GM10248 (cell line): ENCODE data around the gene FEV.

Experiments used
- CTCF ChIA-PET: fragments of 300-600 bp; sonication (Branson Sonifier 250); formaldehyde crosslinking; extraction: SDS; loops from one replicate; lab custom pipeline; 2021; ENCODE audit warnings: antibody characterized with exemption; lab: Yijun Ruan, JAX
- POLR2A ChIA-PET: fragments of 350-650 bp; sonication (Branson Sonifier 250); formaldehyde crosslinking; extraction: SDS; loops from one replicate; lab custom pipeline; 2020; ENCODE audit warnings: antibody characterized with exemption; lab: Yijun Ruan, JAX
- DNase-seq: peaks from one replicate; pipeline ENCODE4 v3.0.0; 2012; ENCODE audit errors: extremely low spot score
- CTCF ChIP-seq: IDR thresholded peaks from 2 replicates; pipeline ENCODE4 v1.5.1; 2012; ENCODE audit warnings: mild to moderate bottlenecking, low read depth; ENCODE audit errors: extremely low read depth, missing control alignments, control extremely low read depth

Gene FEV

GRCh38 chr2:218998414-218999002, 13.5 kb upstream of the FEV start:
- POLR2A ChIA-PET = no interaction called here
- TF ChIP-seq CTCF = no peak
- DNase-seq = no peak
- CTCF ChIA-PET = interaction anchor here (1.0 to 2.1 kb wide), 4 partner anchors 10 to 105 kb away, joined by 3 to 5 read pairs (median 3); no protein-coding TSS in a partner anchor

DNA sequence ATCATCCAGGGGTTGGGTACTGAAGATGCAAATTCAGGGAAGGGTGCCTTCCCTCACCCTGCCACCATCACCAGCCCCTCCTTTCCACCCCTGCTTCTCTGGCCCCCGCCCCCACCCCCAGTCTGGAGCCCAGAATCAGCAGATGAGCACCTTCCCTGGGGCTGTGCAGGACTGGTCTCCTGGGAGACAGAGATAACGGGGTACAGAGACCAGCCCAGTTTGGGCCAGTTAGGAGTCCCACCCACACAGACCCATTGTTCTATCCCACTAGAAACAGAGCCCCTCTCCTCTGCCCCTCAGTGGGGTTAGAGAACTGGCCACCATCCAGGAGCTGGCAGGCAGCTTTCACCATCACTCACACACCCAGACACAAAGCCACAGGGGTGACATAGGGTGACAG, 12.7 kb upstream of the FEV start:
- CTCF ChIA-PET = interaction anchor here (1.4 to 4.5 kb wide), 5 partner anchors 11 to 122 kb away, joined by 3 to 27 read pairs (median 5); no protein-coding TSS in a partner anchor
- no peak for TF ChIP-seq CTCF
- no peak for DNase-seq
- POLR2A ChIA-PET = no interaction called here

GRCh38 chr2:218996937-218997336, 12.0 kb upstream of the FEV start:
- POLR2A ChIA-PET = no interaction called here
- no peak for TF ChIP-seq CTCF
- CTCF ChIA-PET = interaction anchor here (0.6 to 4.5 kb wide), 11 partner anchors 9 to 160 kb away, joined by 3 to 27 read pairs (median 10); partner anchors contain the start of gene CDK5R2
- no peak for DNase-seq

DNA sequence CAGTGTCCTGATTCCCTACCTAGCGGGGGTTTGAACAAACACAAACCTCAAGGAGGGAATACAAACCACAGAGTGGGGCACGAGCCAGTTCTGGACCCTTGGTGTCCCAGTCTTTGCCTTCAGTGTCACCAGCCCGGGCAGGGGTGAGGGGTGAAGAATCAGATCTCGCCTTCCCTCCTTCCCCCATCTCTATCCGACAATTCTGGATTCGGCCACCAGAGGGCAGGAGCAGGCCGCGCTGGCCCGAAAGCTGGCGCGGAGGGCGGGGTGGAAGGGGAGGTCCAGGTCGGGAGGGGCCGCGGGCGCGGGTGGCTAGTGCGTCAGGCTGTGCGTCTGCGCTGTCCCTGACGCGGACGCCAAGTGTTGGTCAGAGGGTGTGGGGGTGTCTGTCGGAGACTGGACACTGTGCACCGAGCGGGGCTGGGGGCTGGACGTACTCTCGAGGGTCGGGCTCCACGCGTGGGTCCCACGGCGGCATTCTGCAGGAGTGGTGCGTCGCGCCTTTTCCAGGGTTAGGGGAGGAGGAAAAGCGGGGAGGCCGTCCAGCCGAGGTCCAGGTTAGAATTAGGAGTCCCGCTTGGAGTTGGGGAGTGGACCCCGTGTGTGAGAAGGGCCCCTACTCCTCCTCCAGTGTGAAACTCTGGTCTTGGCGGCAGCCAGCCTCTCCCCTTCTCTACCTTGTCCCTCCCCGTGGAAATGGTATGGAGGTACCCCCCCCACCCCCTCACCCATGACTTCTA, 11.2 kb upstream of the FEV start:
- CTCF ChIA-PET = interaction anchor here (0.6 to 5.2 kb wide), 28 partner anchors 9 to 163 kb away, joined by 3 to 60 read pairs (median 4); partner anchors contain the start of gene CDK5R2
- peak; percentile 88 for DNase-seq
- POLR2A ChIA-PET = no interaction called here
- TF ChIP-seq CTCF = peak; percentile 92

DNA sequence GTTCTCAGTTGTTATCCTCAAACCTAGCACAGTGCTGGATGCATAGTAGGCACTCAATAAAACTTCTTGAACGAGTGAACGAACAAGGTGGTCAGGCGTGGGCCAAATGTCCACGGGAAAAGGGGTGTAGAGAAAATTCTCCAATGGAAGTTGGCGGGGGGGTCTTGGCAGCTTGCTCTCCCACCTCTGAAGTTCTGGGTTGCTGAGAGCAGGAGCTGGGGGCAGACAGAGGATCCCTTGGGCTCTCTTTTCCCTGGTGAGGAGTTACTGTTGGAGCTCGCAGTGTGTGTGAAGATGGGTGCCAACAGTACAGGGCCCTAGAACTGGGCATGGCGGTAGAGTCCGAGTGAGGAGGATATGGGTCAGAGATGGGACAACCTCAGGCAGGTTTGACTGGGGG, 10.6 kb upstream of the FEV start:
- no peak for DNase-seq
- TF ChIP-seq CTCF = no peak
- ChIA-PET POLR2A (no interaction called here), CTCF (interaction anchor here (0.7 to 5.2 kb wide), 35 partner anchors 10 to 163 kb away, joined by 3 to 60 read pairs (median 4); no protein-coding TSS in a partner anchor)
